ENCODE results near the gene MMP1.

The MMP1 gene

GRCh38 chr11:102836290-102836875 lies 38.4 kb upstream of the MMP1 start:
- TF ChIP-seq CTCF (conservative IDR thresholded peaks at IDR 0.05; ENCODE audit: low read length), result no peak
- H3K4me3 ChIP-seq (ENCODE audit: low read length), result no peak overlapping the region
- DNase-seq (ENCODE audit: low read depth), result peak; percentile 92

GRCh38 chr11:102833731-102834130 lies 35.8 kb upstream of the MMP1 start:
- peak; percentile 58 for DNase-seq (ENCODE audit: low read depth)
- TF ChIP-seq CTCF (conservative IDR thresholded peaks at IDR 0.05; ENCODE audit: low read length), result no peak
- no peak overlapping the region for H3K4me3 ChIP-seq (ENCODE audit: low read length)

- TF ChIP-seq CTCF (conservative IDR thresholded peaks at IDR 0.05; ENCODE audit: low read length), result no peak
- DNase-seq (ENCODE audit: low read depth), result no peak
- H3K4me3 ChIP-seq (ENCODE audit: low read length), result no peak overlapping the region
Observed at GRCh38 chr11:102832612-102833011, 34.7 kb upstream of the MMP1 start.

GRCh38 chr11:102831489-102832440 lies 33.8 kb upstream of the MMP1 start:
- DNase-seq (ENCODE audit: low read depth), result peak; percentile 67
- peak; percentile 74 for TF ChIP-seq CTCF (conservative IDR thresholded peaks at IDR 0.05; ENCODE audit: low read length)
- peak overlapping the region; percentile 64 for H3K4me3 ChIP-seq (ENCODE audit: low read length)

- no peak for DNase-seq (ENCODE audit: low read depth)
- H3K4me3 ChIP-seq (ENCODE audit: low read length), result no peak overlapping the region; the same call in 1 of the 2 replicates
- TF ChIP-seq CTCF (conservative IDR thresholded peaks at IDR 0.05; ENCODE audit: low read length), result no peak
Observed at GRCh38 chr11:102831128-102831488, 33.1 kb upstream of the MMP1 start.

GRCh38 chr11:102830001-102830727 lies 32.2 kb upstream of the MMP1 start:
- peak; percentile 61 for DNase-seq (ENCODE audit: low read depth)
- TF ChIP-seq CTCF (conservative IDR thresholded peaks at IDR 0.05; ENCODE audit: low read length), result no peak
- H3K4me3 ChIP-seq (ENCODE audit: low read length), result no peak overlapping the region
